ENCODE measurements around the gene WIPF1. TPM values are rescaled to one million over a fixed set of nuclear protein-coding genes. Genes with fewer than 3 reads are reported as not detected.

The WIPF1 gene
- total RNA-seq, 1 donor from 2014 or later: 293 TPM

DNA sequence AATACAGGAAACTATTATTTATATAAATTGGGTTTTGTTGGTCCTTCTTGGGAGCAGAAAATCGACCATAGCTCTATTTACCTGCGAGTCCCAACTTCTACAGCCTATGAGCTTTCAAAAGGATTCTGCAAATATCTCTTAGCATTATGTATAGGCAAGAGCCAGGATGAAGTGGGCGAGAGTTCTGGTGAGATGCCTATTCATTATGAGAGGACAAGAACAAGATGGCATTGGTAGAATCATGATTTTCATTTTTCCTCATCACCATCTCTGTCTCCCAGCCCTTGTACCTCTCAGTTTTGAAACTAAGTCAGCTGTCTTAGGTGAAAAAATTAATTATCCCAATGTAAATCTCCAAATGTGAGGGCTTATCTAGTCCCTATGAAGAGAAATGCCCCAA is 25.0 kb downstream of the WIPF1 start:
- DNase-seq (no peak), ATAC-seq (ENCODE audit: low read depth) (no peak)
- H3K27ac Mint-ChIP-seq: no peak overlapping the region
- no peaks in the 10 kb centered on the region for H3K27me3 Mint-ChIP-seq
- H3K9me3 Mint-ChIP-seq: no peaks in the 10 kb centered on the region
- TF ChIP-seq, protein P1, sequence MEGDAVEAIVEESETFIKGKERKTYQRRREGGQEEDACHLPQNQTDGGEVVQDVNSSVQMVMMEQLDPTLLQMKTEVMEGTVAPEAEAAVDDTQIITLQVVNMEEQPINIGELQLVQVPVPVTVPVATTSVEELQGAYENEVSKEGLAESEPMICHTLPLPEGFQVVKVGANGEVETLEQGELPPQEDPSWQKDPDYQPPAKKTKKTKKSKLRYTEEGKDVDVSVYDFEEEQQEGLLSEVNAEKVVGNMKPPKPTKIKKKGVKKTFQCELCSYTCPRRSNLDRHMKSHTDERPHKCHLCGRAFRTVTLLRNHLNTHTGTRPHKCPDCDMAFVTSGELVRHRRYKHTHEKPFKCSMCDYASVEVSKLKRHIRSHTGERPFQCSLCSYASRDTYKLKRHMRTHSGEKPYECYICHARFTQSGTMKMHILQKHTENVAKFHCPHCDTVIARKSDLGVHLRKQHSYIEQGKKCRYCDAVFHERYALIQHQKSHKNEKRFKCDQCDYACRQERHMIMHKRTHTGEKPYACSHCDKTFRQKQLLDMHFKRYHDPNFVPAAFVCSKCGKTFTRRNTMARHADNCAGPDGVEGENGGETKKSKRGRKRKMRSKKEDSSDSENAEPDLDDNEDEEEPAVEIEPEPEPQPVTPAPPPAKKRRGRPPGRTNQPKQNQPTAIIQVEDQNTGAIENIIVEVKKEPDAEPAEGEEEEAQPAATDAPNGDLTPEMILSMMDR (IDR thresholded peaks at IDR 0.05): no peak
- intact Hi-C loops (cut with micrococcal nuclease): loop anchor here (10.0 kb wide), 1 partner anchor 592 kb away; the partner anchor contains the start of gene ATF2
- CTCF ChIA-PET: interaction anchor here (0.8 to 4.0 kb wide), 2 partner anchors 110 to 115 kb away, joined by 3 to 18 read pairs; no protein-coding TSS in a partner anchor
- H3K4me1 Mint-ChIP-seq: peaks cover 10% of the 10 kb centered on the region
- no peak overlapping the region for H3K4me3 Mint-ChIP-seq
- POLR2A ChIA-PET: no interaction called here
- peaks cover 96% of the 10 kb centered on the region for H3K36me3 Mint-ChIP-seq (ENCODE audit: low read depth)

DNA sequence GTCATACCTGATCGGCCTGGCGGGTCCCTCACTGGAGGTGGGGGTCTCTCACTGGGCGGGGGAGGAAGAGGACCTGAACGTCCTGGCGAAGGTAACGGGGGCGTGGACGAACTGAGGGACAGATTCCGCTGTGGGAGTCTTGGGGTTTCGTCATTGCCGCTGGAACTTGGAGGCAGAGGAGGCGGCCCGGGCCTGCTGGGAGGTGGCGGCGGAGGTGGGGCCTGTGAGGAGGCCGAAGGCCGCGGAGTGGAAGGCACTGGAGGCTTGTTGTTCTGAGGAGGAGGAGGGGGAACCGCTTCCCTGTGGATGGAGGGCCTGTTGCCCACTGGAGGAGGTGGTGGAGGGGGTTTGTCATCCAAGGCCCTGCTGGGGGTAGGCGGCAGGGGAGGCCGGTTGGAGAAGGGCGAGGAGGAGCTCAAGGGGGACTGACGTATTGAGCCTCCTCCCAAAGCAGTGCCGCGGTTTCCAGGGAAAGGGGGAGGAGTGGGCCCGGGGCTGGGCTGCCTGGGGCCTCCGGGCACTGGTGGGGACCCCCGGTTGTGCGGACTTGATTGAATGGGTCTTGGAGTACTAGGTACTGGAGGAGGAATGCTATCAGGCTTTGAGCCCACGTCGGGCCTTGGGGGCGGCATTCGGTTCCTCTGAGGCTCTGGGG is 25.8 kb downstream of the WIPF1 start:
- intact Hi-C loops (cut with micrococcal nuclease): loop anchor here (10.0 kb wide), 1 partner anchor 593 kb away; the partner anchor contains the start of gene ATF2
- POLR2A ChIA-PET: no interaction called here
- ATAC-seq (ENCODE audit: low read depth): no peak
- peaks cover 96% of the 10 kb centered on the region for H3K36me3 Mint-ChIP-seq (ENCODE audit: low read depth)
- H3K27ac Mint-ChIP-seq: peak overlapping the region; percentile 11
- DNase-seq: no peak
- no peaks in the 10 kb centered on the region for H3K27me3 Mint-ChIP-seq
- H3K4me1 Mint-ChIP-seq: peaks cover 10% of the 10 kb centered on the region
- no peaks in the 10 kb centered on the region for H3K9me3 Mint-ChIP-seq
- H3K4me3 Mint-ChIP-seq: no peak overlapping the region
- TF ChIP-seq, protein P1 (IDR thresholded peaks at IDR 0.05): no peak
- CTCF ChIA-PET: interaction anchor here (0.8 to 4.0 kb wide), 4 partner anchors 109 to 116 kb away, joined by 3 to 18 read pairs (median 4); no protein-coding TSS in a partner anchor

DNA sequence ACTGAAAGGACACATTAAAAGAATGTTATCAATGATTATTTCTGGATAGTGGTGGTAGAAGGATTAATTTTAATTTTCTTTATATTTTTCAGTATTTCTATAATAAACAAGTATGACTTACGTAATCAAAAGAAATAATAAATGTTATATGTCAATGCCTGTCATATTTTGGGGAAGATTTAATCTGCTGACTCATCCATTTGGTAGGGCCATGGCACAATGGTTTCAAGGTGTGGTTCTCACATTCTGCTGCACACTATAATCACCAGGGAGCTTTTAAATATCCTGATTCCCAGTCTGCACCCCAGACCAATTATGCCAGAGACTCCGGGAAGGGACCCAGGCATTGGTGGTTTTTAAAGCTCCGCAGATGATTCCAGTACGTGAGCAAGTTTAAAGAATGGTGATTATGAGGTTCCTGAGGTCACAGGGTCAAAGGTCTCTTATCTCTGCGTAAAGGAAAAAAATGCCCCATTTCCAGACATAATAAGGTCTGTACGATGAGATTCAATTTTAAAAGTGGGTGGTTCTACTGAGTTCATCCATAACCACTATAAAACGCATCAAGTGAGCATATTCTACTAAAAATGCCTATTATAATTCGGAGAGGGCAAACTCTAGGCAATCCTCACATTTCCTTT is 27.2 kb downstream of the WIPF1 start:
- Mint-ChIP-seq H3K27ac (no peak overlapping the region), H3K36me3 (ENCODE audit: low read depth) (peaks cover 94% of the 10 kb centered on the region), H3K9me3 (no peaks in the 10 kb centered on the region), H3K4me1 (peaks cover 10% of the 10 kb centered on the region), H3K27me3 (no peaks in the 10 kb centered on the region), H3K4me3 (no peak overlapping the region)
- ATAC-seq (ENCODE audit: low read depth) (no peak), DNase-seq (no peak)
- CTCF ChIA-PET: interaction anchor here (1.0 to 1.4 kb wide), 3 partner anchors 99 to 118 kb away, joined by 3 to 4 read pairs (median 3); no protein-coding TSS in a partner anchor
- intact Hi-C loops (cut with micrococcal nuclease): loop anchor here (10.0 kb wide), 1 partner anchor 594 kb away; the partner anchor contains the start of gene ATF2
- POLR2A ChIA-PET: no interaction called here
- TF ChIP-seq, protein P1 (IDR thresholded peaks at IDR 0.05): no peak

DNA sequence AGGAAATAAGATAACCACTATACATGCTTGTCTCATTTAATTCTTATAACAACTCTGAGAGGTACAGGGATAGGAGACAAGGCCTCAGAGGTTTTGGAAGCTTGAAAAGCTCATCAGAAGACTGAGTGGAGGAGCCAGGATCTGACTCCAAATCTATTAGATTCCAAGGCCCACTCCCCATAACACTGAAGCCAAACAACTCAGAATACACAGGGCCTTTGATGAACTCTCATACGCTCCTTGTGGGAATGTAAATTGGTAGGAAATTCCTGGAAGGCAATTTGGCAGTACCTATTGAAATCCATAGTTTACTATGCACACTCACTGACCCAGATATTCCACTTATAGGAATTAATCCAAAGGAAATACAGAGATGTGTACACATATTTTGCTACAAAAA is 27.9 kb downstream of the WIPF1 start:
- Mint-ChIP-seq H3K27ac (no peak overlapping the region), H3K4me1 (peaks cover 10% of the 10 kb centered on the region), H3K36me3 (ENCODE audit: low read depth) (peaks cover 93% of the 10 kb centered on the region), H3K9me3 (no peaks in the 10 kb centered on the region), H3K27me3 (no peaks in the 10 kb centered on the region), H3K4me3 (no peak overlapping the region)
- TF ChIP-seq, protein P1 (IDR thresholded peaks at IDR 0.05): no peak
- intact Hi-C loops (cut with micrococcal nuclease): loop anchor here (10.0 kb wide), 1 partner anchor 595 kb away; the partner anchor contains the start of gene ATF2
- CTCF ChIA-PET: interaction anchor here (1.0 to 2.1 kb wide), 2 partner anchors 100 to 107 kb away, joined by 3 to 9 read pairs; no protein-coding TSS in a partner anchor
- DNase-seq (no peak), ATAC-seq (ENCODE audit: low read depth) (no peak)
- POLR2A ChIA-PET: no interaction called here

DNA sequence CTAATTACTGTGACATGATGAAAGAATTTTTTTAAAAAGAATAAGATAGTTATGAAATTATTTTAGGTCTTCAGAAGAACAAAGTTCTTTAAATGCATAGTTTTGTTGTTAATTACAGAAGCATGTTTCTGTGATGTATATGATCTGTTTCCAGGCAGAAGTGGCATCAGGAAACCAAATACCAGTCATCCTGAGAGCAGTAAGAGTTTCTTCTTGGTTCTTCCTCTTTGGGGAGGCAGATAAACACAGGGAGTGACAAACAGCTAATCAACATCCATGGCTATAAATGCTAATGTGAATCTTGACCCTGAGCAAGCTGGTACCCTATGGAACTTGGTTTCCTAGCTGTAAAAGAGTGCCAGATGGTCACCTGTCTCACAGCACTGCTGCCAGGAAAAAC is 29.2 kb downstream of the WIPF1 start:
- no peaks in the 10 kb centered on the region for H3K9me3 Mint-ChIP-seq
- ChIA-PET CTCF (interaction anchor here (0.6 to 2.1 kb wide), 2 partner anchors 105 to 129 kb away, joined by 6 to 9 read pairs; no protein-coding TSS in a partner anchor), POLR2A (interaction anchor here (1.1 kb wide), 2 partner anchors 28 to 32 kb away, joined by 3 read pairs; no protein-coding TSS in a partner anchor)
- H3K27ac Mint-ChIP-seq: no peak overlapping the region
- peaks cover 6% of the 10 kb centered on the region for H3K4me1 Mint-ChIP-seq
- peaks cover 91% of the 10 kb centered on the region for H3K36me3 Mint-ChIP-seq (ENCODE audit: low read depth)
- intact Hi-C loops (cut with micrococcal nuclease): no loop called here
- H3K27me3 Mint-ChIP-seq: no peaks in the 10 kb centered on the region
- DNase-seq (no peak), ATAC-seq (ENCODE audit: low read depth) (no peak)
- no peak overlapping the region for H3K4me3 Mint-ChIP-seq
- TF ChIP-seq, protein P1 (IDR thresholded peaks at IDR 0.05): no peak

All from activated B cell treated with CpG ODN at 0.5 μM for 24 hours (primary cell).